ENCODE results near the gene EMP3. TPM values are rescaled to one million over a fixed set of nuclear protein-coding genes. Genes with fewer than 3 reads are reported as not detected.
A peak's percentile ranks its signal among the peaks of the same experiment; 100 is the strongest.
"Not testable (repeated sequence)": the region's sequence is repeated elsewhere in the genome, so short reads cannot be mapped to it uniquely, and the experiment has no call there.

EMP3 gene
- polyA plus RNA-seq, 4 donors, result 3.4 to 47.4 (median 19.7) TPM

- 78 to 85% (median 84%) methylated on average over 18 to 19 of the region's 19 CpGs for WGBS, 3 donors
- peaks cover 0 to 3% (median 0%) of the 10 kb centered on the region in 3 donors for H3K27me3 ChIP-seq (ENCODE audit: control insufficient read depth in 3 of 3, insufficient read depth in 3 of 3, low read length in 3 of 3)
- FAIRE-seq, result no peak
Measured at GRCh38 chr19:48303866-48304265, 21.5 kb upstream of the EMP3 start.

GRCh38 chr19:48308631-48309586 lies 16.4 kb upstream of the EMP3 start:
- no peak overlapping the region for H3K27ac ChIP-seq (ENCODE audit: low read depth in 1 of 3, low read length in 2 of 3)
- no peak overlapping the region for H3K4me3 ChIP-seq (ENCODE audit: low read depth in 1 of 3, low read length in 3 of 3)
- FAIRE-seq, result no peak
- no peaks in the 10 kb centered on the region for H3K9me3 ChIP-seq (ENCODE audit: control insufficient read depth in 2 of 2, insufficient read depth in 1 of 2, low read depth in 1 of 2, low read length in 1 of 2)
- no peaks in the 10 kb centered on the region for H3K36me3 ChIP-seq (ENCODE audit: control insufficient read depth in 3 of 3, insufficient read depth in 2 of 3, low read depth in 1 of 3, low read length in 3 of 3)
- peaks cover 0 to 6% (median 0%) of the 10 kb centered on the region in 3 donors for H3K4me1 ChIP-seq (ENCODE audit: control insufficient read depth in 3 of 3, insufficient read depth in 2 of 3, low read depth in 1 of 3, low read length in 2 of 3)
- H3K27me3 ChIP-seq (ENCODE audit: control insufficient read depth in 3 of 3, insufficient read depth in 3 of 3, low read length in 3 of 3), result peaks cover 0 to 3% (median 0%) of the 10 kb centered on the region in 3 donors
- WGBS, 3 donors, result 49 to 59% (median 53%) methylated on average over 20 to 22 of the region's 22 CpGs
- peak in 1 of 2 donors; percentile 61 for DNase-seq

More at GRCh38 chr19:48303866-48304265, 21.5 kb upstream of the EMP3 start:
- Histone ChIP-seq H3K9me3 (ENCODE audit: control insufficient read depth in 2 of 2, insufficient read depth in 1 of 2, low read depth in 1 of 2, low read length in 1 of 2) (no peaks in the 10 kb centered on the region), H3K4me3 (ENCODE audit: low read depth in 1 of 3, low read length in 3 of 3) (no peak overlapping the region), H3K4me1 (ENCODE audit: control insufficient read depth in 3 of 3, insufficient read depth in 2 of 3, low read depth in 1 of 3, low read length in 2 of 3) (no peaks in the 10 kb centered on the region), H3K36me3 (ENCODE audit: control insufficient read depth in 3 of 3, insufficient read depth in 2 of 3, low read depth in 1 of 3, low read length in 3 of 3) (no peaks in the 10 kb centered on the region), H3K27ac (ENCODE audit: low read depth in 1 of 3, low read length in 2 of 3) (no peak overlapping the region)
- no peak for DNase-seq

- 30 to 75% (median 69%) methylated on average over 4 to 5 of the region's 5 CpGs for WGBS, 3 donors
- H3K4me1 ChIP-seq (ENCODE audit: control insufficient read depth in 3 of 3, insufficient read depth in 2 of 3, low read depth in 1 of 3, low read length in 2 of 3); H3K36me3 ChIP-seq (ENCODE audit: control insufficient read depth in 3 of 3, insufficient read depth in 2 of 3, low read depth in 1 of 3, low read length in 3 of 3); H3K27ac ChIP-seq (ENCODE audit: low read depth in 1 of 3, low read length in 2 of 3); DNase-seq; H3K27me3 ChIP-seq (ENCODE audit: control insufficient read depth in 3 of 3, insufficient read depth in 3 of 3, low read length in 3 of 3); H3K4me3 ChIP-seq (ENCODE audit: low read depth in 1 of 3, low read length in 3 of 3); FAIRE-seq; H3K9me3 ChIP-seq (ENCODE audit: control insufficient read depth in 2 of 2, insufficient read depth in 1 of 2, low read depth in 1 of 2, low read length in 1 of 2): not testable (repeated sequence)
Measured at GRCh38 chr19:48309731-48310130, 15.6 kb upstream of the EMP3 start.

GRCh38 chr19:48310227-48310626 lies 15.1 kb upstream of the EMP3 start:
- Histone ChIP-seq H3K9me3 (ENCODE audit: control insufficient read depth in 2 of 2, insufficient read depth in 1 of 2, low read depth in 1 of 2, low read length in 1 of 2) (no peaks in the 10 kb centered on the region), H3K36me3 (ENCODE audit: control insufficient read depth in 3 of 3, insufficient read depth in 2 of 3, low read depth in 1 of 3, low read length in 3 of 3) (no peaks in the 10 kb centered on the region), H3K27me3 (ENCODE audit: control insufficient read depth in 3 of 3, insufficient read depth in 3 of 3, low read length in 3 of 3) (no peaks in the 10 kb centered on the region), H3K4me3 (ENCODE audit: low read depth in 1 of 3, low read length in 3 of 3) (no peak overlapping the region), H3K27ac (ENCODE audit: low read depth in 1 of 3, low read length in 2 of 3) (peak overlapping the region in 1 of 3 donors; percentile 11), H3K4me1 (ENCODE audit: control insufficient read depth in 3 of 3, insufficient read depth in 2 of 3, low read depth in 1 of 3, low read length in 2 of 3) (peaks cover 0 to 6% (median 0%) of the 10 kb centered on the region in 3 donors)
- FAIRE-seq, result no peak
- WGBS, 3 donors, result 62 to 73% (median 70%) methylated on average over 7 of the region's 7 CpGs
- DNase-seq, result no peak

- no peak overlapping the region for H3K4me3 ChIP-seq (ENCODE audit: low read depth in 1 of 3, low read length in 3 of 3)
- H3K36me3 ChIP-seq (ENCODE audit: control insufficient read depth in 3 of 3, insufficient read depth in 2 of 3, low read depth in 1 of 3, low read length in 3 of 3), result no peaks in the 10 kb centered on the region
- H3K9me3 ChIP-seq (ENCODE audit: control insufficient read depth in 2 of 2, insufficient read depth in 1 of 2, low read depth in 1 of 2, low read length in 1 of 2), result no peaks in the 10 kb centered on the region
- DNase-seq, result no peak
- FAIRE-seq, result no peak
- H3K27ac ChIP-seq (ENCODE audit: low read depth in 1 of 3, low read length in 2 of 3), result no peak overlapping the region
- 92 to 94% (median 93%) methylated on average over 11 of the region's 11 CpGs for whole genome bisulfite sequencing, 3 donors
- H3K27me3 ChIP-seq (ENCODE audit: control insufficient read depth in 3 of 3, insufficient read depth in 3 of 3, low read length in 3 of 3), result no peaks in the 10 kb centered on the region
- peaks cover 0 to 6% (median 0%) of the 10 kb centered on the region in 3 donors for H3K4me1 ChIP-seq (ENCODE audit: control insufficient read depth in 3 of 3, insufficient read depth in 2 of 3, low read depth in 1 of 3, low read length in 2 of 3)
Measured at GRCh38 chr19:48311384-48311783, 14.0 kb upstream of the EMP3 start.

- Histone ChIP-seq H3K36me3 (ENCODE audit: control insufficient read depth in 3 of 3, insufficient read depth in 2 of 3, low read depth in 1 of 3, low read length in 3 of 3) (no peaks in the 10 kb centered on the region), H3K27me3 (ENCODE audit: control insufficient read depth in 3 of 3, insufficient read depth in 3 of 3, low read length in 3 of 3) (no peaks in the 10 kb centered on the region), H3K4me1 (ENCODE audit: control insufficient read depth in 3 of 3, insufficient read depth in 2 of 3, low read depth in 1 of 3, low read length in 2 of 3) (peaks cover 0 to 16% (median 2%) of the 10 kb centered on the region in 3 donors), H3K9me3 (ENCODE audit: control insufficient read depth in 2 of 2, insufficient read depth in 1 of 2, low read depth in 1 of 2, low read length in 1 of 2) (no peaks in the 10 kb centered on the region), H3K4me3 (ENCODE audit: low read depth in 1 of 3, low read length in 3 of 3) (no peak overlapping the region), H3K27ac (ENCODE audit: low read depth in 1 of 3, low read length in 2 of 3) (no peak overlapping the region)
- FAIRE-seq (no peak), DNase-seq (no peak)
- WGBS, 3 donors, result 55 to 73% (median 63%) methylated on average over 7 of the region's 7 CpGs
Measured at GRCh38 chr19:48315712-48316111, 9.6 kb upstream of the EMP3 start.

GRCh38 chr19:48317708-48317960 lies 7.7 kb upstream of the EMP3 start:
- H3K4me3 ChIP-seq (ENCODE audit: low read depth in 1 of 3, low read length in 3 of 3); H3K27me3 ChIP-seq (ENCODE audit: control insufficient read depth in 3 of 3, insufficient read depth in 3 of 3, low read length in 3 of 3); FAIRE-seq; H3K36me3 ChIP-seq (ENCODE audit: control insufficient read depth in 3 of 3, insufficient read depth in 2 of 3, low read depth in 1 of 3, low read length in 3 of 3); H3K9me3 ChIP-seq (ENCODE audit: control insufficient read depth in 2 of 2, insufficient read depth in 1 of 2, low read depth in 1 of 2, low read length in 1 of 2); DNase-seq: not testable (repeated sequence)
- H3K27ac ChIP-seq (ENCODE audit: low read depth in 1 of 3, low read length in 2 of 3), result peak overlapping the region in 1 of 3 donors; percentile 19
- WGBS, 3 donors, result 56 to 64% (median 59%) methylated on average over 9 of the region's 9 CpGs
- H3K4me1 ChIP-seq (ENCODE audit: control insufficient read depth in 3 of 3, insufficient read depth in 2 of 3, low read depth in 1 of 3, low read length in 2 of 3), result peaks cover 0 to 24% (median 7%) of the 10 kb centered on the region in 3 donors

- Histone ChIP-seq H3K27me3 (ENCODE audit: control insufficient read depth in 3 of 3, insufficient read depth in 3 of 3, low read length in 3 of 3) (no peaks in the 10 kb centered on the region), H3K4me3 (ENCODE audit: low read depth in 1 of 3, low read length in 3 of 3) (no peak overlapping the region), H3K27ac (ENCODE audit: low read depth in 1 of 3, low read length in 2 of 3) (no peak overlapping the region), H3K9me3 (ENCODE audit: control insufficient read depth in 2 of 2, insufficient read depth in 1 of 2, low read depth in 1 of 2, low read length in 1 of 2) (no peaks in the 10 kb centered on the region), H3K4me1 (ENCODE audit: control insufficient read depth in 3 of 3, insufficient read depth in 2 of 3, low read depth in 1 of 3, low read length in 2 of 3) (peaks cover 0 to 27% (median 7%) of the 10 kb centered on the region in 3 donors), H3K36me3 (ENCODE audit: control insufficient read depth in 3 of 3, insufficient read depth in 2 of 3, low read depth in 1 of 3, low read length in 3 of 3) (no peaks in the 10 kb centered on the region)
- FAIRE-seq, result no peak
- no peak for DNase-seq
- WGBS, 3 donors, result 91 to 97% (median 95%) methylated on average over 21 of the region's 21 CpGs
Measured at GRCh38 chr19:48318286-48318987, 6.9 kb upstream of the EMP3 start.
